OCI-LY1 (cell line): ENCODE measurements around the gene MYOM1.

Experiments used
- CTCF ChIP-seq: fragments of 200-600 bp; sonication (generic), shearing (Covaris generic); IDR thresholded peaks from 2 replicates; pipeline ENCODE4 v1.5.1; 2017; ENCODE audit warnings: mild to moderate bottlenecking, antibody characterized with exemption, low read length, moderate library complexity, mixed read lengths
- EZH2 ChIP-seq: fragments of 200-600 bp; sonication (generic), shearing (Covaris generic); IDR thresholded peaks from 2 replicates; pipeline ENCODE4 v1.8.0; 2017; ENCODE audit warnings: borderline replicate concordance, mixed run types, mild to moderate bottlenecking, antibody characterized with exemption, low read length, moderate library complexity, mixed read lengths

GRCh38 chr18:3192752-3193151 is 27.0 kb downstream of the MYOM1 start:
- TF ChIP-seq CTCF: no peak
- TF ChIP-seq EZH2: no peak
